Right ventricle myocardium inferior (tissue), 1 donor: ENCODE measurements around the gene IMPA2. TPM values are rescaled to one million over a fixed set of nuclear protein-coding genes. Genes with fewer than 3 reads are reported as not detected.

Experiments
- ATAC-seq: fragments of 200-7000 bp; cut with Tn5 transposase; one replicate; pipeline ENCODE4 v1.9.1; 2020; ENCODE audit warnings: mild to moderate bottlenecking, moderate library complexity
- DNase-seq: peaks from one replicate; pipeline ENCODE4 v3.0.0; 2021; ENCODE audit errors: missing footprints
- intact Hi-C: fragments of 100-400 bp; cut with DNase I; formaldehyde crosslinking; loops from one replicate; pipeline ENCODE4 v1.11.0; 2022
- total RNA-seq: library from RNA; stranded (reverse); fragmentation: NEBNext Ultra II Directional; extraction: Animal tissue kit (Norgen Biotek cat#: 25700); gene quantifications from one replicate; pipeline ENCODE4 v1.2.1, GENCODE V29; 2021
- donor health status: DM: no; HTN: yes; CAD: no; lungs with severe emphysema.

IMPA2 gene
- total RNA-seq, 1 donor from 2014 or later: 82.8 TPM

DNA sequence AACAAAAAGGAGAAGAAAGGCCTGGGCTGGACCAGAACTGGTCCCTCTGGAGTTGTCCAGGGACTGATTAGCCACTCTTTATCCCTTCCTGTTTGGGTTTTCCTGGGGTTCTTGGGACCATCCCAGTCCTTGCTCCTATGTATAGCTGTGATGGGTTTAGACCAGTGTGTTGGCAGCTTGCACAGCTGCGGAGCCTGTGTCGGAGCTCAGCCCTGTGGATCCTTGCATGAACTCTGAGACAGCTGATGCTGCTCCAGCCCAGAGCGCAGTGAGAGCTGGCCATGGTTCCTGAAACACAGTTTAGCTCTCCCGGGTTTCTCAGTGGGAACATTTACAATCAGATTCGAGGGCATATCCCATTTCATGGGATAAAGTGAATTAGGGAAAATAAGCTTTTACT, 16.9 kb downstream of the IMPA2 start:
- ATAC-seq (peak; percentile 77), DNase-seq (no peak)
- intact Hi-C loops: loop anchor here (2.0 to 5.0 kb wide), 2 partner anchors 41 to 266 kb away; no protein-coding TSS in a partner anchor

DNA sequence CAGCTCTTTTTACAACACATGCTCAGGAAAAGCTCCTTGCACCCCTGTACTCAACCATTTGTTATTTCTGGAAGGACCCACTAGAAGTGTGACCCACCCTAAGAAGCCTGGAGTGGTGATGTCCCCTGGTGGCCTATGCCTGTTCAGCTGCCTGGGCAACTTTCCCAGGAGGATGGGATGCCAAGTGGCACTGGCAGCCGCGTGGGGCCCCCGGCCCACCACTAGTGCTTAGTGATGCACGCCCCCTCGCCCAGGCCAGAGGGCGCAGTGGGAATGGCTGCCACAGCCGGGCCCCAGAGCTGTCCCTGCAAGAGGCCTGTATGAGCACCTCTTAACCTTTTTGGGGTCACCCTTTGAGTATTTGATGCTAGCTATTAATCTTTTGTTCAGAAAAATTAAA, 18.1 kb downstream of the IMPA2 start:
- DNase-seq: no peak
- ATAC-seq: no peak
- intact Hi-C loops: loop anchor here (2.0 to 5.0 kb wide), 2 partner anchors 39 to 267 kb away; no protein-coding TSS in a partner anchor

DNA sequence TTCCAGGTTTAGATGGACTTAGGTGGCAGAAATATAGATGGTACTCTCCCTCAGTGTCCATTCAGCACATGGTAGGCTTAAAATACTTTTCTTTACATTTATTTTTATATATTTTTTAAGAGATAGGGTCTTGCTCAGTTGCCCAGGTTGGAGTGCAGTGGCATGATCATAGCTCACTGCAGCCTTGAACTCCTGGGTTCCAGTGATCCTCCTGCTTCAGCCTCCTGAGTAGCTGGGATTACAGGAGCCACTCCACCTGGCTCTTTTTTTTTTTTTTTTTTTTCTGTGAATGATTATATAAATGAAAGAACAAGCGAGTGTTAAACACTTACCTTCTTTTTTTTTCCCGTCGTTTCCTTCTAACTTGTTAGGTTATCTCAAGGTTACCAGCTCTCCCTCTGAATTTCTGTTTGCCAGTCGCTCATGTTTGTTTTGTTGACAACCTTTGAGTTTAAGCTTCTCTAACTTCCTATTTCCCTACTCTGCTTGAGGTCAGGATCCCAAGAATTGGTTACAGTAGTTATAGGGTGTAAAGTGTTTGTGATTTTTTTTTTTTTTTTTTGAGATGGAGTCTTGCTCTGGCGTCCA, 18.9 kb downstream of the IMPA2 start:
- intact Hi-C loops: no loop called here
- ATAC-seq (no peak), DNase-seq (no peak)

DNA sequence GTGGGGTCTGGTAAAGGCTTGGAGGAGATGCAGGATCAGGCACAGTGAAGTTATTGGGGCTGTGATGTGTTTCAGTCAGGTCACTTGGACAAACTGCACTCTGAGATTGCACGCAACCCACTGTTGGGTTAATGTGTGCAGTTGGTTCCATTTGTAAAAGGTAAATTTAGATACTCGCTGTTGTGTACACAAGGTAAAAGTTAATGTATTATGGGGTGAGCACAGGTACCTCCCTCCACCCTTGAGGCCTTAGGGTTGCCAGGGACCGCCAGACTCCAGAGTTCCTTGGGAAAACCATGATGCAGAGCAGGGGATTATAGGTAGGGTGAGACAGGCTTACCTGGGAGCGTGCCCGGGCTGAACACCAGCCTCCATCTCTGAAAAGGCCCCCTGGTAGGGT, 20.1 kb downstream of the IMPA2 start:
- ATAC-seq (no peak), DNase-seq (no peak)
- intact Hi-C loops: no loop called here

DNA sequence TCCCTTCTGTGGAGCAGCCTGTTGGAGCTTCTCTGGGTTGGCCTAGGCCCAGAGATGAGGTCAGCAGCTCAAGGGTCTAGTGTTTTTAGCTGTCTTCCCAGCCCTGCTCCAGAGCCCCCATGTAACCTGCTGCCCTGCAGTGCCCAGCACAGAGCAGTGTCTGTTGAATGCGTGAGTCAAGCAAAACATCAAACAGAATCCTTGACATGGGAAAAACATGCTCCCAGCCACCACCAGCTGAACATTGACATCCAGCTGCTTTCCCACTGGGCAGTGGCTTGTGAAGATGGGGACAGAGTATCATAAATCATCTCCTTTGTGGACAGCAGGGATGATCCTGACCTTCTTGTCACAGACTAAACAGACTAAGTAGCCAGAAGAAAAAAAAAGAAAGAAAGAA, 22.6 kb downstream of the IMPA2 start:
- DNase-seq: no peak
- intact Hi-C loops: no loop called here
- peak; percentile 51 for ATAC-seq

DNA sequence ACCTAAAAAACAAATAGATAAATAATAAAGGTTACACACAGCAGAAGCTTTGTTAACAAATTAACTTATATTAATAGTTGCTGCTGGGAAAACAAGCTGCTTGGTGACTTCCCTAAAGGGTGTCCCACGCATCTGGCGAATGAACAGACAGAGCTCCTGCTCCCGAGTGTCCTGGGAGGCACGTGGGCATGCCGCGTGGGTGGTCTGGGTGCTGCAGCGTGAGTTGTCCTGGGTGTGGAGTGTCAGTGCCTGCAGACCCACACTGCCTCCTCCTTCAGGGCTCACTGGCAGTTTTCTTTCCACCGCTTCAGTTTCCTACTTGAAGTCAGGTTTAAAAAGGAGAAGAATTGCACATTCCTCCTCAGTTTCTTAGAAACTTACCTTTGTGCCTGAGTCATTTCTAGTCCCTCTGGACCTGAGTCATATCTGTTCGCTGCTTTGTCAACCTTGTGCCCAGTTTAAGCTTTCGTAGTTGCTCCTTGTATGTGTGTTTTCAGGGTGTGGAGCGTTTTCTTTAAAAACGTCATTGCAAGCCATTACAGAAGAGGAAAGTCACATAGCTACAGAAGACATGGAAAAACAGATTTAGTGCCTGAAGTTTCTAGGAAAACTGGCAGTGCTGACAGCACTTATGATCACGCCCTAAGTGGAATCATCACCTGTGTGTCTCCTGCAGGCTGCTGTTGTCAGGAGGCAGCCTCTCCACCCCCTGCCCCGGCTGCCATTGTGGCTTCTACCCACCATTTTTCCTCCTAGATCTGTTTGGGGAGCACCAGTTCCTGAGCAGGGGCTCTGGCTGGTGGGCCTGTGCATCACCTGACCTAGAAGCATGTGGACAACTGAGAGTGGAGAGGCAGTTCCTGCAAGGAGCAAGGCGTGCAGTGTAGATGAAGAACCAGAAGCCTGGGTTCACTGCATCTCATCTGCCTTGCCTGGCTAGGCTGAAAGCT, 24.5 kb downstream of the IMPA2 start:
- intact Hi-C loops: no loop called here

DNA sequence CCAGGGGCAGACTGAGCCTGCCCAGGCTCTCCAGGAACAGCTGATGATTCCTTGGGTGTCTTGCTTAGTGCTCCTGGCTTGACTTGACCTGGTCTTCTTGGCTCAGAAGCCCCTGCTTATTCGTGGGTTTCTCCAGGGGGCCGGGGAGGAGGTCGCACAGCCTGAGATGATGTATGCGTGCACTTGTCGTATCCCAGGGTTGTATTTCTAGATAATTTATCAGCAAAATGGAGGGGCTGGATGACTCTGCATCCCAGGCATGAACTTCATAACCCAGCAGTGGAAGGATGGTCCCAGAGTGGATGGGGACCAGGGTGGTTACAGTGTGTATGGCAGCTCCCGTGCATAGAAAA, 25.2 kb downstream of the IMPA2 start:
- intact Hi-C loops: no loop called here
- DNase-seq (no peak), ATAC-seq (no peak)

More for the DNA sequence above, 24.5 kb downstream of the IMPA2 start:
- DNase-seq (no peak), ATAC-seq (no peak)

DNA sequence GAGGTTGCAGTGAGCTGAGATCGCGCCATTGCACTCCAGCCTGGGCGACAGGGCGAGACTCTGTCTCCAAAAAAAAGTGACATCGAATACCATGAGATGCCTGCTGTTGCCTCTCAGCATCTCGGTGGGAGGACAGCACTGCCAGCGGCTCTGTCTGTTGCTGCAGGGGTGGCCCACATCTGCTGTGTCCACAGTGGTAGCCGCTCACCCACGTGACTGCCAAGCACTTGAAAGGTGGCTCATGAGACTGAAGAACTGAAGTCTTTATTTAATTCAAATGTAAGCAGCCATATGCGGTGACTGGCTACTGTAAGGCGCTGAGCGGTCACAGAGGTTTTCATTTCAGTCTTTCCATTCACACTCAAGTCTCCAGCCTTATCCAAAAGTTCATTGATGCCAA, 25.8 kb downstream of the IMPA2 start:
- ATAC-seq (no peak), DNase-seq (no peak)
- intact Hi-C loops: no loop called here

DNA sequence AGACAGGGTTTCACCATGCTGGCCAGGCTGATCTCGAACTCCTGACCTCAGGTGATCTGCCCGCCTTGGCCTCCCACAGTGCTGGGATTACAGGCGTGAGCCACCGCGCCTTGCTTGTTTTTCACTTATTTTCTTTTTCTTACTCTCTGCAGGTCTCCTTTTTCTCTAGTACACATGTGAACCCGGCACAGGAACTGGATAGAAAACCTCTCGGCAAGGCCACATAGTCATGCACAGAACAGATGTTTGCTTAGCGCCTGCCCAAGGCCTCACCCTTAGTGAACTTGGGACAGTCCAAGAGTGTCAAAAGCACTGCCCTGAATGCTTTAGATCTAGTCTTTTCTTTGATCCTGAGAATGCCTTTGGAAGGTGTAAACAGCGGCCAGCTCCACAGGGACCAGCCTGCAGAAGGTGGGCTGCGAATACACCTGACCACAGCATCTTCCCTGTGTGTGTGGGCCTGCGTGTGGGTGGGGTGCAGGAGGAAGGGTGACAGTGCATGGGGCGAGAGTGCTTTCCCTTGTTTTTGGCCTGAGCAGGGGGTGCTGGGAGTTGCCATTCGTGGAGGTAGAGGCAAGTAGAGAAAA, 27.0 kb downstream of the IMPA2 start:
- DNase-seq: no peak
- no peak for ATAC-seq
- intact Hi-C loops: no loop called here

DNA sequence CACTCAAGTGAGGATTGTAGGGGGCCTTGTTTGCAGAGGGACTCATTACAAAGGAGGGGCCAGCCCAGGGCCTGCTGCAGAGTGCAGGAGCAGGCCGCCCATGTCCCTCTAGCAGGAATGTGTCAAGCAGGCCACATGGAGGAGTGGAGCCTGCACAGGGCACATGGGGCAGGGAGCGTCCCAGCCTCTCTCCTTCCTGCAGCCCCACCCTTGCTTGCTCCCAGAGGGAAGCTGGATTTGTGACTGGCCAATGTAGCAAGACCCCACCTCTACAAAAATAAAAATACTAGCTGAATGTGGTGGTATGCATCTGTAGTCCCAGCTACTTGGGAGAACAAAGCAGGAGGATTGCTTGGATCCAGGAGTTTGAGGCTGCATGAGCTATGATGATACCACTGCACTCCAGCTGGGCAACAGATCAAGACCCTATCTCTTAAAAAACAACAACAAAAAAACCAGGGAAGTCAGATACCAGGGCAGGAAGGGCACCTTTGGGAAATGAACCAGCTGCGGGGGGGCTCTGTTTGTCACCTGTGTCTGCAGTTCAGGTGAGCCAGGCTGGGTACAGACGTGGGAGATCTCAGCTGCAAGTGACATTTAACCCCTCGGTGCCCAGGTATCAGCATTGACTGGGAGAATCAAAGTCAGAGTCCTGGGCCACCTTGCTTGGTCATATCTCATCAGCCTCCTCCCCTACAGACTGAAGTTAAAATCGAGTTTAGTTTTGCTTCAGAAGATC, 27.7 kb downstream of the IMPA2 start:
- no peak for DNase-seq
- intact Hi-C loops: no loop called here
- ATAC-seq: no peak

DNA sequence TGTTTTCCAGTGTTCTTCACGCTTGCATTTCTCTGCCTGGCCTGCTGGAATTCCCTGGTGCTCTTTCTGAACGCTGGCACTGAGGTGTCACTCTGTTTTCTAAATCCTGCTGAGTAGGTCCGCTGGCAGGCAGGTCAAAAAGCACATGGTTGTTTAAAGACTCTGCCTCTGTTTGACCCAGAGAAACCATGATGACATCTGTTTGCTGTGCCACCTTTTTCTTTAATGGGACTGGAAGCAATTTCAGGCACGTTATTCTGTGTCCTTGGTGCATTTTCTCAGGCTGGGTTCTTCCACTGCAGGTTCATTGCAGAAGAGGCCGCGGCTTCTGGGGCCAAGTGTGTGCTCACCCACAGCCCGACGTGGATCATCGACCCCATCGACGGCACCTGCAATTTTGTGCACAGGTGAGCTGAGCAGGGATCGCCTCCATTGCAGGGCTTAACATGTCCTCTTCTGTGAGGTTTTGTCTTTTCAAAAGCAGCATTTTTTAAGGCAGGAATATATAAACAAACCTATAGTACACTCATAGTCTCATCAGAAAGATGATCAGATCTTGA, 28.4 kb downstream of the IMPA2 start:
- no peak for ATAC-seq
- no peak for DNase-seq
- intact Hi-C loops: no loop called here

DNA sequence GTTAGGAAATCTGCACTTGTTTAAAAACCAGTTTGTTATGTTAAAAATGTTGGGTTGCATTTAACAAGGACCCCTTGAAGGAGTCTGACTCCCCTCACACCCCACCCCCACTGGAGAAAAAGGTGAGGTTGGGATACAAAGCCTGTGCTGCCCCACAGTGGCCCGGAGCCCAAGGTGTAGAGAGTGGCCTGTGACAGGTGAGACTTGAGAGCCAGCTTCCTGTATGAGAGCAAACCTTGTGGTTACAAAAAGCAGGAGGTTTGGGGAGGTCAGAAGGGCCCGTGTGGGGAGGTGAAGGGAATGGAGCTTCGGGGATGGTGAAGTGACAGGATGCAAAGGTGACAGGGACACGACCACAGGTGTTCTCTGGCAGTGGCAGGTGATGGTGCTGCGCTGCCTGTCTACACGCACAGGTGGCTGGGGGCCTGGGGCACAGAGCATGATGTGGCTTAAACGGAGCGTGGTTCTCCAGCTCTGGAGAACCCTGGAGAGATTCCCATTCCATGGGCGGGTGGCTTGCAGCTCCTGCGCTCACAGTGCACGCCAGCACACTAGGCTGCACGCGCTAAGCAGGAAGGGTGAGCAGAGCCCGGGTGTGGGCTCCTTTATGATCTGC, 29.0 kb downstream of the IMPA2 start:
- DNase-seq (no peak), ATAC-seq (no peak)
- intact Hi-C loops: no loop called here

DNA sequence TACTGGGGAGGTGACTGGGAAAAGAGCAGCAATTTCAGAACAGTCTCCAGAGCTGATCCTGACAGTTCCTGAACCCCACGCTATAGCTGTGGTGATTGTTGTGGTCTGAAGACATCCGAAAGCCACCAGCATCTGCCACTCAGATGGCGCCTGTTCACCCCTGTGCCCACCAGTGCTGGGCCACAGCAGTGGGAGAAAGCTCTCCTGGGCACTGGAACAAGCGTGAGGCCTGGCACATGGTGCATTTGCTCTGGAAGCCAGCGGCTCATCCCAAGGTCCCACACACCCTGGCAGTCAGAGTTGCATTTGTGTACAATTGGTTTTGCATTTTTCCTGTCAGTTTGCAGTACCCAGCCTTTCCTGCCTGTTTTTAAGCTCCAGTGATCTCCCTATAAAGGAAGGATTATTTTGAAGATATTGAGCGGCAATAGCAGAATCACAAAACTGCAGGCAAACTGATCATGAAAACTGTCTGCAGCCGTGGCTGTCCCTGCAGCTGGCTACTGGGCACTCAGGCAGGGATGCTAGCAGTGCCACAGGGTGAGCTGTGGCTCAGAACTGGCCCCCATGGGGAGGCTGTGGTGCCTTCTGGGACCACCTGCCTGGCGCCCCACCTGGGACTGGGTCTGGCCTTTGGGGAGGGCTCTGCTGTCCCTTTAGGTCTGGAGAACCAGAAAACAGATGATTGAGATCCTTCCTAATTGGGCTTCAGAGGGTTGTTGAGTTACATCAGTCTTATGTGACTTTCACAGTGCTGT, 30.1 kb downstream of the IMPA2 start:
- ATAC-seq: no peak
- intact Hi-C loops: no loop called here

DNA sequence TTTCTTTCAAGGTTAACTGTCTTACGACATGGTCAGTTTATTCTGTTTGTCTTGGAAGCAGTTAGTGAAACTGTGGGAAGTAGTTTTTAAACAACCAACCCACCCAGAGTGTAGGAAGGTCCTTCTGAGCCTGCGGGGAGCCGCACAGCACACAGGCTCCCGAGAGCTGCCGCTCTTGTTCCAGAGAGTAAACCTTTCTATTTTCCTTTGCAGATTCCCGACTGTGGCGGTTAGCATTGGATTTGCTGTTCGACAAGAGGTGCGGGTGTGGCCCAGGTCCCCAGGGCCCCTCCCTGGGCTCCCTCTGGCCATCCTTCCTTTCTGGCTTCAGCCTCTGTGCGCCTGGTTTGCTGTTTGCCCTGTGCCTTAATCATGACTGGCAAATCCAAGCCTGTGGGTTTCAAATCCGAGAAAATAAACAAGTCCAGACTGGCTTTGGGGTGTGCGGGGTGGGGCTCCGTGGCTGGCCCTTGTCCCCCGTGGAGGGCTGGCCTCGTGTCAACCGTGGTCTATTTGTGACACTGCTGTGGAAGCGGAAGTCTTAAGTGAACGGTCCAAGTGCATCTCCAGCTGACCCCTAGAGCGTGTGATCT, 30.7 kb downstream of the IMPA2 start:
- no peak for DNase-seq
- ATAC-seq: peak; percentile 38
- intact Hi-C loops: no loop called here

More for the DNA sequence above, 30.1 kb downstream of the IMPA2 start:
- DNase-seq: no peak

DNA sequence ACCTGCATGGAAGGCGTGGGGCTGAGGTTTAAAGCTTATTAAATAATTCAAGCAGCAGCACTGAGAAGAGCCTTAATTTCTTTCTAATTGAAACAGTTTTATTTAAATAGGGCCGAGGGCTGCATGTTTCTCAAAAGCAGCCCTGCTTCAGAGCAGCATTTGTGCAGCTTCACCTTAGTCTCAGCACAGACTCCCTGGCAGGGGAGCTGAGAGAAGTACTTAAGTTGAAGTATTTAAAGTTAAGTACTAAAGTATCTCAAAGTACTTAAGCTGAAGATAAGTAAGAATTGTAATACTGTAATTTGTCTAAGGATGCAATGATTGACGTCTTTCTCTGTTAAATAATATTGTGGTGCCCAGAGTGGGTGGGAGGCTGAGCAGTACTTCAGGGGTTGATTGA, 31.4 kb downstream of the IMPA2 start:
- intact Hi-C loops: no loop called here
- DNase-seq: no peak

DNA sequence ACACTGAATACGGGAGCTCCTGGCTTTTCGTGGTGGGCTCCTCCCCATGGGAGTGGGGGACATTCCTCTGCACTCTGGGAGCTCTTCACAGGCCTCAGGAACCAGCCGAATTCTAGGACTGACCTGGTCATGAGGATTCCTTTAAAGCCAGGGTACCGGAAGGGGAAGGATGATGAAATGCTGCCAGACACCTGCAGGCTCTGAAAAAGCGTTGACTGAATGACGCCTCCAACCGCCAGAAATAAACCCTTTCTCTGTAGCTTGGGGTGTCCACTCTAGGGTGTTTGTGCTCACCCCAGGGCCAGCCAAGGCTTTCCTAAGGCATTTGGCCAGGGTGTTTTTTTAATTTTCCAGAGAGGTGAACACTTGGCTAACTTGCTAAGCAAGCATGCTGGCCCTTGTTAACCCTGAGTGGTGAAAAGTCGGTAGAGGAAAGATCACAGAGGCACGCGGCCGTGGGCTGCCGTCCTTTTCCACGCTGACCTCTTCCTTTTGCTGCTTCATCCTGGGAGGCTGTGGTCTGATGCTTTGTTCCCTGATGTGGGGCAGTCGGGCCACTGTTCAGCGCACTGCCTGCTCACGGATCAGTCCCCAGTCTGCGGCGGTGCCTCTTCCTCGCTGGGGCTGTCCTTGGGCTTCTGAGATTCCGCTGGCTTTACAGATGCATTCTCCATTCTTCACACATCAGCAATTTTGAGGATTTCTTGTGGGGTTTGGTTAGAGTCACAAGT, 32.0 kb downstream of the IMPA2 start:
- ATAC-seq (no peak), DNase-seq (no peak)
- intact Hi-C loops: no loop called here

More for the DNA sequence above, 31.4 kb downstream of the IMPA2 start:
- no peak for ATAC-seq

DNA sequence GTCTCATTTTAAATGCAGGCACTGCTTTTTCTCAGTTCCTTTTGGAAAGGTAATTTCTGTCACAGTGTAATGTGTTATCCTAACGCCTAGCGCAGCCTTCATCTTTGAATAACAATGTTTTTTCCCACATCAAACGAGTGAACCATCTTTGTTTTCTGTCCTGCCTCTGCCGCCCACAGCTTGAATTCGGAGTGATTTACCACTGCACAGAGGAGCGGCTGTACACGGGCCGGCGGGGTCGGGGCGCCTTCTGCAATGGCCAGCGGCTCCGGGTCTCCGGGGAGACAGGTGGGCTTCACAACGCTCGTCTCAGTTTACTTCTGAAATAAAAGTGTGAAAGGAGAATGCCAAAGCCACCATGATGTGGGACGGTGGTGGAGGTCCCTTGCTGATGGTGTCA, 32.8 kb downstream of the IMPA2 start:
- intact Hi-C loops: no loop called here
- no peak for ATAC-seq
- no peak for DNase-seq
